IMR-90 (cell line): Measurements from ENCODE around the gene NISCH. TPM values are rescaled to one million over a fixed set of nuclear protein-coding genes. Genes with fewer than 3 reads are reported as not detected.

Experiments used
- ATAC-seq: fragments of 200-7000 bp; cut with Tn5 transposase; 2 replicates; pipeline ENCODE4 v1.9.1; 2020; ENCODE audit warnings: low read depth, mild to moderate bottlenecking, moderate library complexity
- BruUV-seq: library from RNA; stranded (reverse); fragments of 400-500 nt; replicated peaks from 2 replicates; lab custom pipeline; 2021; lab: Mats Ljungman, UMichigan
- CTCF ChIA-PET: fragments of 300-600 bp; formaldehyde crosslinking; extraction: SDS; loops from one replicate; lab custom pipeline; 2021; ENCODE audit warnings: antibody characterized with exemption; lab: Yijun Ruan, JAX
- POLR2A ChIA-PET: fragments of 300-600 bp; sonication (Branson Sonifier 250); formaldehyde crosslinking; loops from one replicate; lab custom pipeline; 2022; ENCODE audit warnings: antibody characterized with exemption; ENCODE audit not compliant: unreplicated experiment; lab: Charles Lee
- DNase-seq: peaks from one replicate; pipeline ENCODE4 v3.0.0; 2013
- H2AFZ ChIP-seq: replicated peaks from 2 replicates; pipeline ENCODE3; 2013; ENCODE audit warnings: low read length, mild to moderate bottlenecking; ENCODE audit not compliant: poor library complexity
- H2AK5ac ChIP-seq: 2 replicates; pipeline ENCODE4 v1.6.1; 2013; ENCODE audit warnings: low read depth, low read length, inconsistent platforms
- H2AK9ac ChIP-seq: replicated peaks from 2 replicates; pipeline ENCODE3; 2013; ENCODE audit warnings: mild to moderate bottlenecking, low read depth, low read length, moderate library complexity; ENCODE audit not compliant: poor library complexity
- H2BK120ac ChIP-seq: 2 replicates; pipeline ENCODE4 v1.6.1; 2013; ENCODE audit warnings: low read depth, low read length, inconsistent platforms
- H2BK15ac ChIP-seq: 3 replicates; pipeline ENCODE4 v1.6.1; 2013; ENCODE audit warnings: low read depth, low read length, inconsistent platforms
- H2BK20ac ChIP-seq: 2 replicates; pipeline ENCODE4 v1.6.1; 2013; ENCODE audit warnings: low read depth, mild to moderate bottlenecking, inconsistent platforms, low read length, moderate library complexity
- H2BK5ac ChIP-seq: 2 replicates; pipeline ENCODE4 v1.6.1; 2013; ENCODE audit warnings: mild to moderate bottlenecking, low read depth, low read length, inconsistent platforms; ENCODE audit not compliant: poor library complexity, severe bottlenecking
- H3K14ac ChIP-seq: replicated peaks from 2 replicates; pipeline ENCODE4 v1.6.1; 2013; ENCODE audit warnings: low read depth, low read length, inconsistent platforms
- H3K18ac ChIP-seq: 2 replicates; pipeline ENCODE4 v1.6.1; 2013; ENCODE audit warnings: low read depth, low read length, control low read depth
- H3K23ac ChIP-seq: 2 replicates; pipeline ENCODE4 v1.6.1; 2013; ENCODE audit warnings: low read depth, low read length, inconsistent platforms
- H3K27ac ChIP-seq: 2 replicates; pipeline ENCODE4 v1.5.1; 2013; ENCODE audit warnings: mild to moderate bottlenecking, control low read depth, low read length; ENCODE audit not compliant: insufficient read depth
- H3K27me3 ChIP-seq: 2 replicates; pipeline ENCODE4 v1.6.1; 2013; ENCODE audit warnings: low read length; ENCODE audit not compliant: control insufficient read depth, insufficient read depth
- H3K36me3 ChIP-seq: 2 replicates; pipeline ENCODE4 v1.6.1; 2013; ENCODE audit warnings: low read length, mixed read lengths; ENCODE audit not compliant: control insufficient read depth, insufficient read depth
- H3K4ac ChIP-seq: 2 replicates; pipeline ENCODE4 v1.6.1; 2013; ENCODE audit warnings: low read depth, low read length, inconsistent platforms
- H3K4me1 ChIP-seq: 2 replicates; pipeline ENCODE4 v1.6.1; 2013; ENCODE audit warnings: low read length, mixed read lengths; ENCODE audit not compliant: control insufficient read depth, insufficient read depth
- H3K4me2 ChIP-seq: 2 replicates; pipeline ENCODE4 v1.6.1; 2013; ENCODE audit warnings: low read depth, mild to moderate bottlenecking, control low read depth, low read length, moderate library complexity
- H3K4me3 ChIP-seq: 2 replicates; pipeline ENCODE4 v1.5.1; 2013; ENCODE audit warnings: low read depth, mild to moderate bottlenecking, control low read depth, low read length, moderate library complexity; ENCODE audit not compliant: insufficient read depth
- H3K56ac ChIP-seq: 2 replicates; pipeline ENCODE4 v1.6.1; 2013; ENCODE audit warnings: low read length, inconsistent platforms; ENCODE audit not compliant: insufficient read depth; ENCODE audit errors: extremely low read depth
- H3K79me1 ChIP-seq, 2 experiments: 2 replicates each; pipeline ENCODE4 v1.6.1; 2013; ENCODE audit warnings: low read length in 2 of 2, inconsistent platforms in 1 of 2, low read depth in 1 of 2
- H3K9ac ChIP-seq: 2 replicates; pipeline ENCODE4 v1.6.1; 2013; ENCODE audit warnings: low read depth, low read length, control low read depth
- H3K9me1 ChIP-seq: 2 replicates; pipeline ENCODE4 v1.6.1; 2013; ENCODE audit warnings: low read length, inconsistent platforms; ENCODE audit not compliant: insufficient read depth
- H3K9me3 ChIP-seq: 2 replicates; pipeline ENCODE4 v1.6.1; 2013; ENCODE audit warnings: low read length; ENCODE audit not compliant: control insufficient read depth, insufficient read depth
- H4K20me1 ChIP-seq: 2 replicates; pipeline ENCODE4 v1.6.1; 2013; ENCODE audit warnings: low read length, inconsistent platforms; ENCODE audit not compliant: insufficient read depth
- H4K5ac ChIP-seq: 2 replicates; pipeline ENCODE4 v1.6.1; 2013; ENCODE audit warnings: mild to moderate bottlenecking, low read depth, low read length, control low read depth
- H4K8ac ChIP-seq, 2 experiments: 2 replicates each; pipeline ENCODE4 v1.6.1; 2013; ENCODE audit warnings: low read depth in 2 of 2, low read length in 2 of 2, control low read depth in 1 of 2, inconsistent platforms in 1 of 2
- H4K91ac ChIP-seq: 2 replicates; pipeline ENCODE4 v1.6.1; 2013; ENCODE audit warnings: low read depth, low read length, inconsistent platforms; ENCODE audit not compliant: insufficient read depth
- BHLHE40 ChIP-seq: fragments of 150-350 bp; IDR thresholded peaks from 2 replicates; pipeline ENCODE4 v1.6.1; 2016; ENCODE audit warnings: mild to moderate bottlenecking, low read depth, low read length
- CEBPB ChIP-seq: IDR thresholded peaks from 2 replicates; pipeline ENCODE4 v1.6.1; 2012; ENCODE audit warnings: low read depth, low read length, improper control_type of control experiment
- CHD1 ChIP-seq: IDR thresholded peaks from 2 replicates; pipeline ENCODE4 v1.6.1; 2012; ENCODE audit warnings: low read depth, low read length, improper control_type of control experiment
- ELK1 ChIP-seq: fragments of 150-350 bp; IDR thresholded peaks from 2 replicates; pipeline ENCODE4 v1.6.1; 2016; ENCODE audit warnings: low read depth, mild to moderate bottlenecking, low read length, moderate library complexity, borderline replicate concordance
- FOS ChIP-seq: fragments of 150-350 bp; IDR thresholded peaks from 2 replicates; pipeline ENCODE4 v1.6.1; 2016; ENCODE audit warnings: low read depth, low read length
- MAZ ChIP-seq: IDR thresholded peaks from 2 replicates; pipeline ENCODE4 v1.6.1; 2012; ENCODE audit warnings: low read depth, mild to moderate bottlenecking, low read length, improper control_type of control experiment, moderate library complexity, borderline replicate concordance
- NFE2L2 ChIP-seq: fragments of 150-350 bp; IDR thresholded peaks from 2 replicates; pipeline ENCODE4 v1.6.1; 2016; ENCODE audit warnings: low read depth, mild to moderate bottlenecking, low read length
- POLR2A ChIP-seq: IDR thresholded peaks from 2 replicates; pipeline ENCODE4 v1.6.1; 2012; ENCODE audit warnings: mild to moderate bottlenecking, low read depth, low read length
- RCOR1 ChIP-seq: IDR thresholded peaks from 2 replicates; pipeline ENCODE4 v1.6.1; 2012; ENCODE audit warnings: mild to moderate bottlenecking, low read length, improper control_type of control experiment; ENCODE audit not compliant: insufficient replicate concordance
- RFX5 ChIP-seq: IDR thresholded peaks from 2 replicates; pipeline ENCODE4 v1.8.0; 2012; ENCODE audit warnings: low read depth, mild to moderate bottlenecking, low read length, moderate library complexity
- SMC3 ChIP-seq: fragments of 150-350 bp; IDR thresholded peaks from 2 replicates; pipeline ENCODE4 v1.6.1; 2016; ENCODE audit warnings: low read depth, mild to moderate bottlenecking, antibody characterized with exemption, low read length, moderate library complexity
- WGBS, 2 experiments: methylation state at CpG; one replicate each; pipeline versions ENCODE4 v1.1.5 to v1.1.7; 2013; ENCODE audit warnings: missing lambda C conversion rate in 2 of 2; ENCODE audit not compliant: insufficient read length in 1 of 2; ENCODE audit errors: extremely low coverage in 2 of 2; 5-methylcytosine and 5-hydroxymethylcytosine counted together
- dilution Hi-C: fragments of 300-500 bp; cut with HindIII; formaldehyde crosslinking; loops from one replicate; pipeline ENCODE4 v1.14.3; 2018; ENCODE audit warnings: low sequenced_read_pairs; ENCODE audit not compliant: unreplicated experiment
- in situ Hi-C: fragments of 300-500 bp; cut with MboI; formaldehyde crosslinking; loops from 3 replicates; pipeline ENCODE4 v1.14.3; 2019; ENCODE audit warnings: low sequenced_read_pairs, inconsistent platforms, mixed read lengths
- intact Hi-C: fragments of 100-400 bp; cut with micrococcal nuclease; formaldehyde crosslinking; loops from 2 replicates; pipeline ENCODE4 v1.10.0; 2022
- polyA plus RNA-seq, 3 experiments: library from polyadenylated mRNA; depleted of rRNA; stranded (reverse); fragments of >200 nt; gene quantifications; 2 replicates each; pipeline ENCODE4 v1.2.3, GENCODE V29; 2012; ENCODE audit warnings: low replicate concordance in 1 of 3
- total RNA-seq: library from RNA; depleted of rRNA; stranded (reverse); fragments of >200 nt; gene quantifications from 2 replicates; pipeline ENCODE4 v1.2.3, GENCODE V29; 2012

The NISCH gene
- total and polyA plus RNA-seq, 2 of the 4 experiments (the other 2 are of a cell fraction), result 36.9 to 86.0 TPM

- no peaks in the 10 kb centered on the region for H3K9me3 ChIP-seq
- ChIA-PET POLR2A (no interaction called here), CTCF (no interaction called here)
- ATAC-seq (no peak), DNase-seq (no peak)
- 94% methylated on average over 8 of the region's 20 CpGs; no CpG with 5 or more reads in 1 of the 2 experiments for WGBS, 2 experiments
- H4K20me1 ChIP-seq, result peaks cover 4% of the 10 kb centered on the region; the same call in 1 of the 2 replicates
- H3K4me2 ChIP-seq, result no peak overlapping the region
- peaks cover 2% of the 10 kb centered on the region; the same call in 1 of the 2 replicates for H3K27me3 ChIP-seq
- no peak overlapping the region for H2AK9ac ChIP-seq
- no peak overlapping the region for H2BK5ac ChIP-seq
- H3K27ac ChIP-seq, result no peak overlapping the region
- no peak overlapping the region for H2BK120ac ChIP-seq
- TF ChIP-seq CEBPB (no peak), CHD1 (no peak), RFX5 (no peak), ELK1 (no peak), NFE2L2 (no peak), BHLHE40 (no peak), SMC3 (no peak), FOS (no peak), MAZ (no peak), POLR2A (no peak), RCOR1 (no peak)
- H4K5ac ChIP-seq, result no peak overlapping the region
- H2BK20ac ChIP-seq, result no peak overlapping the region
- H2AK5ac ChIP-seq, result no peak overlapping the region
- no peak overlapping the region for H4K91ac ChIP-seq
- 0 out of 4 replicates have a peak, but pooled peaks cover 0 to 8% of the 10 kb centered on the region in 2 experiments for H3K79me1 ChIP-seq
- H3K36me3 ChIP-seq, result peaks cover 27% of the 10 kb centered on the region
- no peak overlapping the region for H2AFZ ChIP-seq
- no peak overlapping the region for H3K9ac ChIP-seq
- intact Hi-C loops, result no loop called here
- no peak overlapping the region for H3K4me3 ChIP-seq
- H3K14ac ChIP-seq, result no peak overlapping the region
- no peak overlapping the region for H3K23ac ChIP-seq
- H3K4ac ChIP-seq, result no peak overlapping the region
- dilution Hi-C loops, result no loop called here
- no TSS peak for BruUV-seq
- H3K56ac ChIP-seq, result no peak overlapping the region
- H3K9me1 ChIP-seq, result peaks cover 11% of the 10 kb centered on the region; the same call in 1 of the 2 replicates
- no peak overlapping the region for H3K18ac ChIP-seq
- peaks cover 1% of the 10 kb centered on the region; the same call in 1 of the 2 replicates for H3K4me1 ChIP-seq
- H2BK15ac ChIP-seq, result no peak overlapping the region
- no peak overlapping the region for H4K8ac ChIP-seq
- in situ Hi-C loops, result no loop called here
Observed at GRCh38 chr3:52520716-52521487, 65.5 kb downstream of the NISCH start.
